Prostate gland (tissue), 2 donors: ENCODE measurements around the gene ZNF423. TPM values are rescaled to one million over a fixed set of nuclear protein-coding genes. Genes with fewer than 3 reads are reported as not detected.
A peak's percentile ranks its signal among the peaks of the same experiment; 100 is the strongest.

ENCODE experiments used
- DNase-seq: peaks from one replicate; pipeline ENCODE4 v3.0.0-alpha.2; 2019; ENCODE audit warnings: low spot score
- H3K27ac ChIP-seq, 2 donors: fragments of 200-600 bp; sonication (generic); 2 replicates each; pipeline ENCODE4 v1.5.1; 2017 to 2019
- H3K27me3 ChIP-seq: fragments of 200-600 bp; sonication (generic); replicated peaks from 2 replicates; pipeline ENCODE4 v1.5.1; 2019; ENCODE audit not compliant: insufficient read depth
- H3K36me3 ChIP-seq, 2 donors: fragments of 200-600 bp; sonication (generic); 1 replicate in 1 of 2; 2 replicates in 1 of 2; pipeline versions ENCODE4 v1.5.1 to v1.8.1; 2017 to 2019
- H3K4me1 ChIP-seq: fragments of 200-600 bp; sonication (generic); replicated peaks from 2 replicates; pipeline ENCODE4 v1.5.1; 2019
- H3K4me3 ChIP-seq, 2 donors: fragments of 200-600 bp; sonication (generic); 2 replicates each; pipeline ENCODE4 v1.5.1; 2017 to 2019
- H3K9me3 ChIP-seq: fragments of 200-600 bp; sonication (generic); 2 replicates; pipeline ENCODE4 v1.5.1; 2017
- POLR2A ChIP-seq: fragments of 450-650 bp; IDR thresholded peaks from one replicate; pipeline ENCODE4 v1.6.1; 2016; ENCODE audit warnings: antibody characterized with exemption, mild to moderate bottlenecking
- POLR2AphosphoS5 ChIP-seq: sonication (generic); formaldehyde crosslinking; IDR thresholded peaks from one replicate; pipeline ENCODE4 v1.6.1; 2017; ENCODE audit warnings: antibody characterized with exemption
- WGBS: methylation state at CpG from one replicate; pipeline ENCODE4 v1.1.5; 2018; 5-methylcytosine and 5-hydroxymethylcytosine counted together
- intact Hi-C: fragments of 100-400 bp; cut with DNase I; formaldehyde crosslinking; loops from one replicate; pipeline ENCODE4 v1.14.2; 2022
- total RNA-seq, 2 donors: library from RNA; depleted of rRNA; stranded (reverse); fragments of >200 nt; gene quantifications; one replicate each; pipeline ENCODE4 v1.1.0, GENCODE V29; 2016
- TF ChIP-seq, protein P1 (sequence below), 4 experiments: fragments of 200-600 bp in 2 of 4; fragments of 450-650 bp in 2 of 4; sonication (generic) in 2 of 4; IDR thresholded peaks; 1 replicate in 3 of 4; 2 replicates in 1 of 4; pipeline ENCODE4 v1.5.1; 2016 to 2019; ENCODE audit warnings: antibody characterized with exemption in 4 of 4, mild to moderate bottlenecking in 2 of 4, moderate library complexity in 2 of 4

ZNF423 gene
- total RNA-seq, 2 donors from 2014 or later: 6.1 to 22.7 TPM

GRCh38 chr16:49620869-49621240 is 235.1 kb downstream of the ZNF423 start:
- intact Hi-C loops: no loop called here
- no peak for DNase-seq
- H3K36me3 ChIP-seq: no peaks in the 10 kb centered on the region
- TF ChIP-seq POLR2A (no peak), POLR2AphosphoS5 (no peak)
- TF ChIP-seq, protein P1, sequence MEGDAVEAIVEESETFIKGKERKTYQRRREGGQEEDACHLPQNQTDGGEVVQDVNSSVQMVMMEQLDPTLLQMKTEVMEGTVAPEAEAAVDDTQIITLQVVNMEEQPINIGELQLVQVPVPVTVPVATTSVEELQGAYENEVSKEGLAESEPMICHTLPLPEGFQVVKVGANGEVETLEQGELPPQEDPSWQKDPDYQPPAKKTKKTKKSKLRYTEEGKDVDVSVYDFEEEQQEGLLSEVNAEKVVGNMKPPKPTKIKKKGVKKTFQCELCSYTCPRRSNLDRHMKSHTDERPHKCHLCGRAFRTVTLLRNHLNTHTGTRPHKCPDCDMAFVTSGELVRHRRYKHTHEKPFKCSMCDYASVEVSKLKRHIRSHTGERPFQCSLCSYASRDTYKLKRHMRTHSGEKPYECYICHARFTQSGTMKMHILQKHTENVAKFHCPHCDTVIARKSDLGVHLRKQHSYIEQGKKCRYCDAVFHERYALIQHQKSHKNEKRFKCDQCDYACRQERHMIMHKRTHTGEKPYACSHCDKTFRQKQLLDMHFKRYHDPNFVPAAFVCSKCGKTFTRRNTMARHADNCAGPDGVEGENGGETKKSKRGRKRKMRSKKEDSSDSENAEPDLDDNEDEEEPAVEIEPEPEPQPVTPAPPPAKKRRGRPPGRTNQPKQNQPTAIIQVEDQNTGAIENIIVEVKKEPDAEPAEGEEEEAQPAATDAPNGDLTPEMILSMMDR (IDR thresholded peaks at IDR 0.05): no peak
- H3K4me1 ChIP-seq: no peaks in the 10 kb centered on the region
- H3K27me3 ChIP-seq: no peaks in the 10 kb centered on the region
- H3K9me3 ChIP-seq: no peaks in the 10 kb centered on the region
- 62% methylated on average over 6 of the region's 6 CpGs for WGBS
- H3K4me3 ChIP-seq: no peak overlapping the region
- peak overlapping the region; percentile 19 to 53 for H3K27ac ChIP-seq

DNA sequence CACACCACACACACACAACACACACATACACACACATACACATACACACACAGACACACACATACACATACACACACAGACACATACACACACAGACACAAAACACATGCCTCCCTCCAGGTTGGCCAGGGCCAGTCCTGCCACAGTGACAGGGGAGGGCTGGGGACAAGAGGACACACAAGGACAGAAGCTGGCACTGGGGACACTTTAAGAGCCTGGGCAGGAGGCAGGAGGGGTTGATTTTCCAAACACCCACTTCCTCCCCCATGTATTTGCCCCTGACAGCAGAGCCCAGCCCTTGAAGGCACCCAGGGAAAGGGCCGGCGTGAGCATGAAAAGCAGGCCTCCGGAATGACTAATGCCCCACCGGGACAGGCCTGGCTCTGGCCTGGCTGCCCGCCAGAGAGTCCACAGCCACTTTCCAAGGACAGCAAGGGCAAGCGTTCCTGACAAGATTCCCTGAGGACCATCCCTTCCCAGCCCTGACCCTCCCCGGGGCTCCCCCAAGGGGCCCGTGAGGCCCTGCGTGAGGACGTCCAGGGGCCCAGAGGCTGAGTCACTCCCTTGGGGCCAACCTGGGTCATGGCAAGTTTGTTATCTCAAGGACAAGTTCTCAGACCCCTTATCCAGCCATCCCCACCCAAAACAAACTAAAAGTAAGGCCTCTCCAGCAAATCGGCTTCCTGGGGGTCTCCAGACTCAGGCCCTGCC is 235.6 kb downstream of the ZNF423 start:
- Histone ChIP-seq H3K4me3 (no peak overlapping the region), H3K9me3 (no peaks in the 10 kb centered on the region), H3K27me3 (no peaks in the 10 kb centered on the region), H3K27ac (peak overlapping the region; percentile 19 to 53), H3K4me1 (no peaks in the 10 kb centered on the region), H3K36me3 (no peaks in the 10 kb centered on the region)
- TF ChIP-seq POLR2AphosphoS5 (no peak), POLR2A (no peak)
- TF ChIP-seq, protein P1 (IDR thresholded peaks at IDR 0.05): no peak
- 47% methylated on average over 11 of the region's 11 CpGs for WGBS
- DNase-seq: no peak
- intact Hi-C loops: no loop called here

DNA sequence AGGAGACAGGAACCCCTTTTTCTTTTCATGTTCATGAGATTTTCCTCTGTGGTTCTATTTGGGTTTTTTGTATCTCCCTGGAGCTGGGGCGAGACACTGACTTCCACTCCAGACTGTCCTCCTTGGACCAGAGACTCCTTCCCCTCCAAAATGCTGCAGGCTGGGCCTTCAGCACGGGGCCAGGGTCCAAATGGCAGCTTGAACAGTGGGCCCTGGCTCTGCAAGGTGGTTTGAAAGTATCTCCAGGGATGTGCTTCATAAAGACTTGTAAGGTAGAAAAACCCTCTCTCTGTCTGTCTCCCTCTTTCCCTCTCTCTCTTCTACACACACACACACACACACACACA is 236.1 kb downstream of the ZNF423 start:
- Histone ChIP-seq H3K27ac (peak overlapping the region in 1 of 2 donors; percentile 14), H3K4me3 (no peak overlapping the region), H3K36me3 (no peaks in the 10 kb centered on the region), H3K4me1 (no peaks in the 10 kb centered on the region), H3K27me3 (no peaks in the 10 kb centered on the region), H3K9me3 (no peaks in the 10 kb centered on the region)
- DNase-seq: no peak
- intact Hi-C loops: no loop called here
- WGBS: 47% methylated on average over 2 of the region's 2 CpGs
- TF ChIP-seq, protein P1 (IDR thresholded peaks at IDR 0.05): no peak
- TF ChIP-seq POLR2AphosphoS5 (no peak), POLR2A (no peak)

DNA sequence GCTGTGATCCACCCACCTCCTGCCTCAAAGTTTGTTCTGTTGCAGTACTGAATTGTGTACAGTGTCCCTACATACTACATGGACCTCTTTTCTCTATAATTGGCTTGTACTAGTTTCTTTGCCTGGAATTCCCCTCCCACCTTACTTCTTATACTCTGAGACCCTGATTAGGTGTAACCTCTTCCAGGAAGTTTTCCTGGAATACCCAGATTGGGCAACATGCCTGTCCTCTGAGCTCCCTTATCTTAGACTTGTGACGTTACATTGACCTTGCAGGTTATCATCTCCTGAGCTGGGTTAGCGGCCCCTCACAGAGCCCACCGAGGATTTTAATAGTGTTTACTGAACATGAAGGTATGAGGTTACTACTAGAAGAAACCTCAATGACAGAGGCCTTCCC is 237.0 kb downstream of the ZNF423 start:
- intact Hi-C loops: no loop called here
- no peak overlapping the region for H3K27ac ChIP-seq
- no peaks in the 10 kb centered on the region for H3K27me3 ChIP-seq
- no peaks in the 10 kb centered on the region for H3K36me3 ChIP-seq
- no peaks in the 10 kb centered on the region for H3K9me3 ChIP-seq
- H3K4me3 ChIP-seq: no peak overlapping the region
- no peaks in the 10 kb centered on the region for H3K4me1 ChIP-seq
- 83% methylated on average over 3 of the region's 3 CpGs for WGBS
- no peak for DNase-seq
- no peak for TF ChIP-seq POLR2AphosphoS5
- TF ChIP-seq, protein P1 (IDR thresholded peaks at IDR 0.05): no peak
- no peak for TF ChIP-seq POLR2A

DNA sequence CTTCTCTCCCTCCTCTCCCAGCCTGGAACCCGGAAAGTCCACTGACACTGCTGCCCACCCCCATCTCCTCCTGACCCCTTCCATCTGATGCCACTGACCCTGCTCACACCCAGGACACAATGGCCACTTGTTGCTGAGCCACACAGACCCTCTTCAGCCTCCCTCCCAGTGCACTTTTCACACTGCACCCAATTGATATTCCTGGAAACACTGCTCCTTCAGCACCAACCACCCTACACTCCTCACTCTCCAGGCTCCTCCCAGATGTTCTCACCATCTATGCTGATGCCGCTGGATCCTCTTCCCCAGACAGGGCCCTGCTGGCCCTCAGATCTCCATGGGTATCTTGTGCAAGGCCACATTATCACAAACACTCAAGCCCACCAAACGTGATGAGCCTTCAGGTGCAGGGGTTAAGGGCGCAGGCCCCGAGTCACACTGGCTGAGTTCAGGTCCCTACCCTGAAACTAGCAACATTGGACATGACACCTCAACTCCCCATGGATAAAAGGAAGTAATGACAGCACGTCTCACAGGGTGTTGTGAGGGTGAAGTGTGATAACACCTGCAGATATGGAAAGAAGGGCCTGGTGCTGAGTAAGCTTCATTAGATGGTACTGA is 238.1 kb downstream of the ZNF423 start:
- Histone ChIP-seq H3K27me3 (no peaks in the 10 kb centered on the region), H3K4me3 (no peak overlapping the region), H3K27ac (no peak overlapping the region), H3K36me3 (no peaks in the 10 kb centered on the region), H3K4me1 (no peaks in the 10 kb centered on the region), H3K9me3 (no peaks in the 10 kb centered on the region)
- WGBS: 92% methylated on average over 6 of the region's 6 CpGs
- intact Hi-C loops: no loop called here
- TF ChIP-seq POLR2AphosphoS5 (no peak), POLR2A (no peak)
- TF ChIP-seq, protein P1 (IDR thresholded peaks at IDR 0.05): no peak
- DNase-seq: no peak
